ENCODE results near the gene CEP164. TPM values are rescaled to one million over a fixed set of nuclear protein-coding genes. Genes with fewer than 3 reads are reported as not detected.

CEP164 gene
- total and polyA plus RNA-seq, 3 donors from 2014 or later: 83.3 to 157 (median 111) TPM

- TF ChIP-seq, protein P1, sequence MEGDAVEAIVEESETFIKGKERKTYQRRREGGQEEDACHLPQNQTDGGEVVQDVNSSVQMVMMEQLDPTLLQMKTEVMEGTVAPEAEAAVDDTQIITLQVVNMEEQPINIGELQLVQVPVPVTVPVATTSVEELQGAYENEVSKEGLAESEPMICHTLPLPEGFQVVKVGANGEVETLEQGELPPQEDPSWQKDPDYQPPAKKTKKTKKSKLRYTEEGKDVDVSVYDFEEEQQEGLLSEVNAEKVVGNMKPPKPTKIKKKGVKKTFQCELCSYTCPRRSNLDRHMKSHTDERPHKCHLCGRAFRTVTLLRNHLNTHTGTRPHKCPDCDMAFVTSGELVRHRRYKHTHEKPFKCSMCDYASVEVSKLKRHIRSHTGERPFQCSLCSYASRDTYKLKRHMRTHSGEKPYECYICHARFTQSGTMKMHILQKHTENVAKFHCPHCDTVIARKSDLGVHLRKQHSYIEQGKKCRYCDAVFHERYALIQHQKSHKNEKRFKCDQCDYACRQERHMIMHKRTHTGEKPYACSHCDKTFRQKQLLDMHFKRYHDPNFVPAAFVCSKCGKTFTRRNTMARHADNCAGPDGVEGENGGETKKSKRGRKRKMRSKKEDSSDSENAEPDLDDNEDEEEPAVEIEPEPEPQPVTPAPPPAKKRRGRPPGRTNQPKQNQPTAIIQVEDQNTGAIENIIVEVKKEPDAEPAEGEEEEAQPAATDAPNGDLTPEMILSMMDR (IDR thresholded peaks at IDR 0.05): no peak
- no peak for TF ChIP-seq POLR2A (IDR thresholded peaks at IDR 0.05)
- DNase-seq: no peak
- Histone ChIP-seq H3K4me1 (no peaks in the 10 kb centered on the region), H3K27me3 (no peaks in the 10 kb centered on the region), H3K27ac (no peak overlapping the region), H3K4me3 (no peak overlapping the region), H3K36me3 (ENCODE audit: low read depth, missing control alignments) (no peaks in the 10 kb centered on the region), H3K9me3 (no peaks in the 10 kb centered on the region)
- 96% methylated on average over 7 of the region's 7 CpGs; no CpG with 5 or more reads in 1 of the 2 donors for WGBS, 2 donors
- intact Hi-C loops (cut with DNase I; ENCODE audit: low total_unique reads): no loop called here
Measured at GRCh38 chr11:117431436-117431835, 103.8 kb downstream of the CEP164 start.

GRCh38 chr11:117433717-117434116, 106.1 kb downstream of the CEP164 start:
- intact Hi-C loops (cut with DNase I; ENCODE audit: low total_unique reads): no loop called here
- TF ChIP-seq, protein P1 (IDR thresholded peaks at IDR 0.05): no peak
- no peak for TF ChIP-seq POLR2A (IDR thresholded peaks at IDR 0.05)
- Histone ChIP-seq H3K27ac (no peak overlapping the region), H3K4me3 (no peak overlapping the region), H3K36me3 (ENCODE audit: low read depth, missing control alignments) (no peaks in the 10 kb centered on the region), H3K4me1 (no peaks in the 10 kb centered on the region), H3K27me3 (no peaks in the 10 kb centered on the region), H3K9me3 (no peaks in the 10 kb centered on the region)
- DNase-seq: no peak

- 91 to 98% methylated on average over 1 of the region's 1 CpG for WGBS, 2 donors
- no peaks in the 10 kb centered on the region for H3K36me3 ChIP-seq (ENCODE audit: low read depth, missing control alignments)
- no peaks in the 10 kb centered on the region for H3K9me3 ChIP-seq
- H3K27me3 ChIP-seq: no peaks in the 10 kb centered on the region
- DNase-seq: no peak
- TF ChIP-seq, protein P1 (IDR thresholded peaks at IDR 0.05): no peak
- no peak for TF ChIP-seq POLR2A (IDR thresholded peaks at IDR 0.05)
- no peaks in the 10 kb centered on the region for H3K4me1 ChIP-seq
- intact Hi-C loops (cut with DNase I; ENCODE audit: low total_unique reads): no loop called here
- H3K27ac ChIP-seq: no peak overlapping the region
- no peak overlapping the region for H3K4me3 ChIP-seq
Measured at GRCh38 chr11:117434481-117434880, 106.8 kb downstream of the CEP164 start.

DNA sequence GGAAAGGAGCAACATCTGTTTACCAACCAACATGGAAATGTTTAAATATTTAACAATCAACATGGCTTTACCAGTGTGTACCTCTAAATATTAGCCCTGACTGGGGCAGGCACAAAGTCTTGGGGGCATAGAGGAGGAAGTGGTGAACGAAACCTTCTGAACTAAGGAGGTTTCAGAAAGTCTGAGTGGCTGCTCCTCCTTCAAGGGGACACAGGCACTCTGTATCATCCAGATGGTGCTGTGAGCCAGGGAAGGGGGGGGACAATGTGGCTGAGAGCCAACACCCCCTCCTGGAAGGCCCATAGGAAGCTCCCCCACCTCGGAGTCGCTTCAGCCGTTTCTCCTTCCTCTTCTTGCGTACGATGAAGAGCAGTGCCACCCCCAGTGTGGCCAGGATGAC, 107.7 kb downstream of the CEP164 start:
- DNase-seq: no peak
- H3K9me3 ChIP-seq: no peaks in the 10 kb centered on the region
- no peak for TF ChIP-seq POLR2A (IDR thresholded peaks at IDR 0.05)
- TF ChIP-seq, protein P1 (IDR thresholded peaks at IDR 0.05): no peak
- no peaks in the 10 kb centered on the region for H3K27me3 ChIP-seq
- intact Hi-C loops (cut with DNase I; ENCODE audit: low total_unique reads): no loop called here
- 81 to 93% methylated on average over 6 of the region's 6 CpGs for WGBS, 2 donors
- no peaks in the 10 kb centered on the region for H3K36me3 ChIP-seq (ENCODE audit: low read depth, missing control alignments)
- H3K27ac ChIP-seq: no peak overlapping the region
- no peaks in the 10 kb centered on the region for H3K4me1 ChIP-seq
- no peak overlapping the region for H3K4me3 ChIP-seq

DNA sequence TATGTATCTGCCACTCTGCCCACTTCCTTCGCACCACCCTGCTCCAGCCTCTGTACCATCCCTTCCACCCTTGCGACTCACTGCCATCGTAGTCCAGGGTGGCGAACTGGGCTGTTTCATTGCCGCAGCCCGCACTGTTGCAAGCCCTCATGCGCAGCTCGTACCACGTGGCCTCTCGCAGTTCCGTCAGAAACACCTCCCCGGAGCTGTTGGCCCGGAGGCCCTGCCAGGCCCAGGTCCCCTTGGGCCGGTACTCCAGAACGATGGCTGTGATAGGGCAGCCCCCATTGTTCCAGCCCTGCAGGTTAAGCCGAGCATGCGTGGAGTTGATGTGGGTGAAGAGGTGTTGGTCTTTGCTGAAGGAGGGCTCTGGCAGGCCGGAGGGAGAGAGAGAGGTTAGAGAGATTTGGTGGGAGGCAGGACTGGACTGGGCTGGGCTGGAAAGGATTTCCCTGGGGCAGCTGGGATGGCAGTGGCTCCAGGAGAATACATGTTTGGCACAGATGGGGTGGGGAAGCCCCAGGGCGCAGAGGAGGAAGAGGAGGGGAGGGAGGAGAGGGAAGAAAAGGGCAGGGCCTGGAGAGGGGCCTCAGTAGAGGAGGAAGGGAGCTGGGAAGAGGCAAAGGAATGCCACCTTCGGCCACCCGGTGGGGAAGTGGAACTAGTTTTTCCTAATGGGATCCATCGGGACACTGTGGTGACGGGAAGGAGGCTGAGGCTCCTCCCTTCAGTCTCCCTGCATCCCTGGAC, 109.6 kb downstream of the CEP164 start:
- intact Hi-C loops (cut with DNase I; ENCODE audit: low total_unique reads): no loop called here
- H3K27me3 ChIP-seq: no peaks in the 10 kb centered on the region
- H3K4me3 ChIP-seq: no peak overlapping the region
- no peak overlapping the region for H3K27ac ChIP-seq
- no peaks in the 10 kb centered on the region for H3K36me3 ChIP-seq (ENCODE audit: low read depth, missing control alignments)
- H3K4me1 ChIP-seq: no peaks in the 10 kb centered on the region
- TF ChIP-seq, protein P1 (IDR thresholded peaks at IDR 0.05): no peak
- no peak for TF ChIP-seq POLR2A (IDR thresholded peaks at IDR 0.05)
- WGBS, 2 donors: 89% methylated on average over 23 of the region's 23 CpGs
- DNase-seq: no peak
- H3K9me3 ChIP-seq: no peaks in the 10 kb centered on the region
